HG03175 (cell line): ENCODE measurements around the gene ZNF224.
"Not testable (repeated sequence)": the region's sequence is repeated elsewhere in the genome, so short reads cannot be mapped to it uniquely, and the experiment has no call there.

ENCODE experiments used
- ATAC-seq: cut with Tn5 transposase; IDR thresholded peaks from one replicate; pipeline ENCODE4 v1.9.1; 2021; ENCODE audit warnings: mild to moderate bottlenecking, moderate library complexity; ENCODE audit not compliant: unreplicated experiment

The ZNF224 gene

DNA sequence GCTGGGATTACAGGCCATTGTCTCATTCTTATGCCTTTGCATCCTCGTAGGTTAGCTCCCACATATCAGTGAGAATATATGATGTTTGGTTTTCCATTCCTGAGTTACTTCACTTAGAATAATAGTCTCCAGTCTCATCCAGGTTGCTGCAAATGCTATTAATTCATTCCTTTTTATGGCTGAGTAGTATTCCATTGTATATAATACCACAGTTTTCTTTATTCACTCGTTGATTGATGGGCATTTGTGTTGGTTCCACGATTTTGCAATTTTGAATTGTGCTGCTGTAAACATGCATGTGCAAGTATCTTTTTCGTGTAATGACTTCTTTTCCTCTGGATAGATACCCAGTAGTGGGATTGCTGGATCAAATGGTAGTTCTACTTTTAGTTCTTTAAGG is 27.0 kb downstream of the ZNF224 start:
- ATAC-seq = not testable (repeated sequence)

DNA sequence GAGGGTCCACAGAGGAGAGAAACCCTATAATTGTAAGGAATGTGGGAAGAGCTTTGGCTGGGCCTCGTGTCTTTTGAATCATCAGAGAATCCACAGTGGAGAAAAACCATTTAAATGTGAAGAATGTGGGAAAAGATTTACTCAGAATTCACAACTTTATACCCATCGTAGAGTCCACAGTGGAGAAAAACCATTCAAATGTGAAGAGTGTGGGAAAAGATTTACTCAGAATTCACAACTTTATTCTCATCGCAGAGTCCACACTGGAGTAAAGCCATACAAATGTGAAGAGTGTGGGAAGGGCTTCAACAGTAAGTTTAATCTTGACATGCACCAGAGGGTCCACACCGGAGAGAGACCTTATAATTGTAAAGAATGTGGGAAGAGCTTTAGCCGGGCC is 37.8 kb downstream of the ZNF224 start:
- ATAC-seq = no peak

DNA sequence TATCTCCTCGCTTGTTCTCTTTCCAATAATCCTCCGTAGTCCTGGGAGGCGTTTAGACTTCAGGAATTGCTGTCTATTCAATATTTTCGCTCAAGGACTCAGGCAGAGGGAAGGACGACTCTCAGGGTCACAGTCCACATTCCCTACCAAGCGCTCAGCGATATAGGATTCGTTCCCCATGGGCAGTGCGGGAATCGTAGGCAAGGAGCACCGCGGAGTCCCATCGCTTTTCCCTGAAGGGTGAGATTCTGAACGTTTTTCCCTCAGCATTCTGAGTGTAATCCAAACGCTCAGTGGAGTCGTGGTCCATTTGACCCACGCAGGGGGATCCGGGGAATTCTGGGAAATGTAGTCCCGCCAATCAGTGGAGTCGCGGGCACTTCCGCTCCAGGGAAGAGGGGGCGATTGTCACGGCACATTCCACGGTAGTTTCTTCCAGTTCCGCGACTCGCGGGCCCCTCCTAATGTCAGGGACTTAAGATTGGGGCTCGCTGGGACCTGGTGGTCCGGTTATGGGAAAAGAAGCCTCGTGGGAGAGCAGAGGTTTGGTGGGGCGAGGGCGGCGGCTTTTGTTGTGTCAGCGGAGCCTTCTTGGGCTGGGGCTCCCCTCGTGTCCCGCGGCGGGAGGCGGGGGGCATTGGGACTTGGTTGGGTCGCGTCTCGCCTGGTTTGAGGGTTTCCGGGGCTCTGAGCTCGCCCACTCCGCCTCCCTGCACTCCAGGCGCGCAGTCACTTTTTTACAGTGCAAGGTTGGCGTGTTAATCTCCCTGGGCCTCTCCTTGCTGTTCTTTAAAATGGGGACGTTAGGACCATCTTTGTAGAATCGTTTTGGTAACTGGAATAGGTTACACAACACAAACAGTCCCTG is 47.3 kb downstream of the ZNF224 start, which contains the start of gene ZNF234:
ZNF234 (plus strand) TSS at position 364 of the 868 bp plus-strand sequence. CDS start 3,079 bp downstream, outside the sequence.
- ATAC-seq = peak; percentile 81

DNA sequence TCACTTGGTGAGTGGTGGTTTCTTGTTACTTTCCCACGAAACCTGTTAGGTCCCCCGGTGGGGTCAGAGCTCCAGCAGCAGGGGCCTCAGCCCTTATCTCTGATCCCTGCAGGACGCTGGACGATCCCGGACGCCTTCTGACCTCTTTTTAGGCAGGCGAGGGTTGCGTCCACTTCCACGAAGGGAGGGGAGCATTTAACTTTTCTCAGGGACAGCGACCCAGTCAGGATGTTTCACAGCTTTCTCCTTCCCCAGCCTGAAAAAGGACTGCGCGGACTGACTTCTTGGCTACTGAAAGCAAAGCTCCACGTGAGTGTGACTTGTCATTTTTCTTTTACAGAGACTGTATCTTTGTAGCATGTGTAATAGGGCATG is 47.9 kb downstream of the ZNF224 start:
- ATAC-seq = no peak

DNA sequence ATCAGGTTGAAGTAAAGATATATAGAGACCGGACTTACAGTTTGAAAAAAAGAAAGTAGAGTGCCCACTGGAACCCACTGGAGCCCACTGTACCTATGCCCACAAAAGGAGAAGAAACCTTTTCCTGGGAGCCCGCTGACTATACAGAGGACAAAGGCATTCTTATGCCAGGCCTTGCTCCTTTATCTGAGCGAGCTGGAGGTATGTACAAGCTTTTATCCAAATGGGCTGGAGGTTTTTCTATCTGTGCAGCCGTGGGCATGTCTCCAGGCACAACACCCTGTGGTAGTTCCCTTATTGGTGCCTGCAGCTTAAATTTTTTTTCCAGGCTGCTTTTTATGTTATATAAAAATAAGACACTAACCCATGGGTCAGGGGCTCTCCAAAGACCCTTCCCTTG is 55.6 kb downstream of the ZNF224 start:
- no peak for ATAC-seq

DNA sequence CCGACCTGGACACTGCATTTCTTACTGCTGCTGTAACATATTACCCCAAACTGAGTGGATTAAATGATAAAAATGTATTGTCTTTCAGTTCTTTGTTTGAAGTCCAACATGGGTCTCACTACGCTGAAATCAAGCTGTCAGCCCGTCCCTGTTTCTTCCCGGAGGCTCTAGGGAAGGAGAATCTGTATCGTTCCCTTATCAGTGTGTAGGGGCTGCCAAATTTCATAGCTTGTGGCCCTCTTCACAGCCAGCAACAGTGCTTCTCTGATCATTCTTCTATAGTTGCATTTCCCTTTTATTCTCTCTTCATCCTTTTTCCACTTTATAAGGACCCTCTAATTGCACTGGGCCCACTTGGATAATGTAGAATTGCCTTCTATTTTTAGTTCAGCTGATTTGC is 57.3 kb downstream of the ZNF224 start:
- no peak for ATAC-seq

DNA sequence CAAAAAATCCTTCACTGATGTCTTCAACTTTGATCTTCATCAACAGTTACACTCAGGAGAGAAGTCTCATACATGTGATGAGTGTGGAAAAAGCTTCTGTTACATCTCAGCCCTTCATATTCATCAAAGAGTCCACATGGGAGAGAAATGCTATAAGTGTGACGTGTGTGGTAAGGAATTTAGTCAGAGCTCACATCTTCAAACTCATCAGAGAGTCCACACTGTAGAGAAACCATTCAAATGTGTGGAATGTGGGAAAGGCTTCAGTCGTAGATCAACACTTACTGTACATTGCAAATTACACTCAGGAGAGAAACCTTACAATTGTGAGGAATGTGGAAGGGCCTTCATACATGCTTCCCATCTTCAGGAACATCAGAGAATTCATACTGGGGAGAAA is 62.3 kb downstream of the ZNF224 start:
- no peak for ATAC-seq
